GM12878 (cell line): ENCODE data around the gene INIP. TPM values are rescaled to one million over a fixed set of nuclear protein-coding genes. Genes with fewer than 3 reads are reported as not detected.

Experiments
- ATAC-seq: fragments of 200-7000 bp; cut with Tn5 transposase; 3 replicates; pipeline ENCODE4 v1.9.1; 2020; ENCODE audit warnings: mild to moderate bottlenecking, moderate library complexity
- BruUV-seq: library from RNA; stranded (reverse); fragments of 400-500 nt; replicated peaks from 2 replicates; lab custom pipeline; 2021; lab: Mats Ljungman, UMichigan
- CTCF ChIA-PET: fragments of 300-600 bp; sonication (Branson Sonifier 250); formaldehyde crosslinking; extraction: SDS; loops from one replicate; lab custom pipeline; 2021; ENCODE audit warnings: inconsistent platforms; lab: Yijun Ruan, JAX
- POLR2A ChIA-PET: fragments of 350-600 bp; formaldehyde crosslinking; extraction: SDS; loops from one replicate; lab custom pipeline; 2021; ENCODE audit warnings: inconsistent platforms; lab: Charles Lee
- RAD21 ChIA-PET: fragments of 300-600 bp; sonication (Branson Sonifier 250); formaldehyde crosslinking; loops from one replicate; lab custom pipeline; 2023; ENCODE audit warnings: antibody characterized with exemption; ENCODE audit not compliant: unreplicated experiment; lab: Charles Lee
- SMC1A ChIA-PET: fragments of 300-600 bp; sonication (Branson Sonifier 250); formaldehyde crosslinking; loops from one replicate; lab custom pipeline; 2023; ENCODE audit not compliant: unreplicated experiment, uncharacterized antibody; lab: Charles Lee
- DNase-seq: peaks from one replicate; pipeline ENCODE4 v3.0.0-alpha.2; 2011; ENCODE audit warnings: low read depth, low spot score
- FAIRE-seq: peaks from 3 replicates; lab custom pipeline; 2011; peaks lifted over from hg19 to GRCh38; lab: Jason Lieb, UNC
- H2AFZ ChIP-seq: 2 replicates; pipeline ENCODE4 v1.6.0; 2011; ENCODE audit warnings: low read depth, low read length, control low read depth; ENCODE audit not compliant: control insufficient read depth
- H3K27ac ChIP-seq: 2 replicates; pipeline ENCODE4 v1.5.1; 2011; ENCODE audit warnings: control low read depth; ENCODE audit not compliant: control insufficient read depth, insufficient read depth
- H3K27me3 ChIP-seq, 2 experiments: replicated peaks in 1 of 2; 2 replicates each; pipeline versions ENCODE4 v1.6.0 to v1.6.1; 2011; ENCODE audit warnings: low read length in 1 of 2; ENCODE audit not compliant: control insufficient read depth in 2 of 2, insufficient read depth in 2 of 2
- H3K36me3 ChIP-seq, 2 experiments: 2 replicates each; pipeline ENCODE4 v1.5.1; 2011; ENCODE audit warnings: low read length in 1 of 2; ENCODE audit not compliant: control insufficient read depth in 2 of 2, insufficient read depth in 2 of 2
- H3K4me1 ChIP-seq: 2 replicates; pipeline ENCODE4 v1.6.1; 2011; ENCODE audit warnings: mild to moderate bottlenecking, low read length, moderate library complexity, mixed read lengths; ENCODE audit not compliant: control insufficient read depth, insufficient read depth
- H3K4me2 ChIP-seq: 2 replicates; pipeline ENCODE4 v1.6.0; 2011; ENCODE audit warnings: control low read depth; ENCODE audit not compliant: control insufficient read depth, insufficient read depth
- H3K4me3 ChIP-seq: fragments of 200-600 bp; sonication (generic); 2 replicates; pipeline ENCODE4 v1.5.1; 2016
- H3K79me2 ChIP-seq: 2 replicates; pipeline ENCODE4 v1.6.0; 2011; ENCODE audit warnings: low read length; ENCODE audit not compliant: control insufficient read depth, insufficient read depth
- H3K9ac ChIP-seq: 2 replicates; pipeline ENCODE4 v1.8.0; 2011; ENCODE audit warnings: low read length, control low read depth, mixed read lengths; ENCODE audit not compliant: control insufficient read depth, insufficient read depth
- H3K9me3 ChIP-seq: replicated peaks from 3 replicates; pipeline ENCODE4 v1.5.1; 2011; ENCODE audit warnings: mild to moderate bottlenecking, low read length; ENCODE audit not compliant: control insufficient read depth, insufficient read depth
- H4K20me1 ChIP-seq: 2 replicates; pipeline ENCODE4 v1.6.0; 2011; ENCODE audit not compliant: control insufficient read depth, insufficient read depth
- HDAC2 ChIP-seq: fragments of 200-600 bp; sonication (generic); IDR thresholded peaks from 2 replicates; pipeline ENCODE4 v1.6.1; 2017
- HDAC6 ChIP-seq: fragments of 200-600 bp; sonication (generic); IDR thresholded peaks from one replicate; pipeline ENCODE4 v1.8.0; 2017; ENCODE audit warnings: antibody characterized with exemption; ENCODE audit not compliant: unreplicated experiment
- MEF2A ChIP-seq: IDR thresholded peaks from 2 replicates; pipeline ENCODE4 v1.6.1; 2011; ENCODE audit warnings: low read depth, mild to moderate bottlenecking, low read length, moderate library complexity; ENCODE audit not compliant: insufficient read depth
- RFX5 ChIP-seq: IDR thresholded peaks from 2 replicates; pipeline ENCODE4 v1.6.1; 2011; ENCODE audit warnings: low read depth, low read length, improper control_type of control experiment
- SREBF2 ChIP-seq: IDR thresholded peaks from 2 replicates; pipeline ENCODE4 v1.6.1; 2012; ENCODE audit warnings: mild to moderate bottlenecking, low read length
- SUPT20H ChIP-seq: IDR thresholded peaks from 2 replicates; pipeline ENCODE4 v1.6.1; 2011; ENCODE audit warnings: low read depth, mild to moderate bottlenecking, low read length, moderate library complexity, borderline replicate concordance; ENCODE audit not compliant: control insufficient read depth
- WGBS: methylation state at CpG from one replicate; pipeline ENCODE4 v1.1.6; 2016; ENCODE audit warnings: low lambda C conversion rate; ENCODE audit not compliant: insufficient replicate concordance, insufficient coverage; ENCODE audit errors: missing lambda C conversion rate; 5-methylcytosine and 5-hydroxymethylcytosine counted together
- in situ Hi-C: fragments of 300-500 bp; cut with MboI; formaldehyde crosslinking; loops from 9 replicates; pipeline ENCODE4 v1.14.3; 2018; ENCODE audit warnings: mixed read lengths
- intact Hi-C: fragments of 100-400 bp; cut with micrococcal nuclease; formaldehyde crosslinking; loops from one replicate; pipeline ENCODE4 v1.14.2; 2022; ENCODE audit not compliant: unreplicated experiment
- polyA plus RNA-seq, 11 experiments: library from polyadenylated mRNA; depleted of rRNA in 4 of 11; unstranded in 6 of 11; stranded (reverse) in 5 of 11; fragments of >200 nt; fragmentation: Nextera tagmentation in 4 of 11; fragmentation: Illumina TruSeq in 1 of 11; extraction: Ambion mirVana in 4 of 11; extraction: Trizol in 1 of 11; gene quantifications; 1 replicate in 1 of 11; 2 replicates in 10 of 11; pipeline versions ENCODE4 v1.2.1 to v1.2.3, GENCODE V29; 2011 to 2016; ENCODE audit warnings: inconsistent platforms in 2 of 11, missing spikeins in 2 of 11, low read depth in 1 of 11
- total RNA-seq, 4 experiments: library from RNA; depleted of rRNA in 3 of 4; stranded (reverse); fragments of >200 nt in 3 of 4; fragmentation: Illumina TruSeq in 1 of 4; extraction: Trizol in 1 of 4; gene quantifications; 2 replicates each; pipeline versions ENCODE4 v1.2.1 to v1.2.3, GENCODE V29; 2013 to 2021
- TF ChIP-seq, protein P1 (sequence below): IDR thresholded peaks from 2 replicates; pipeline ENCODE4 v1.6.1; 2012; ENCODE audit warnings: low read length, inconsistent platforms

The INIP gene
- total and polyA plus RNA-seq, 10 of the 15 experiments (the other 5 are each of a cell fraction or from before 2014, with no cell fraction given) = 18.9 to 66.5 (median 37.7) TPM

- WGBS = 95% methylated on average over 4 of the region's 4 CpGs
- ChIA-PET SMC1A (no interaction called here), RAD21 (no interaction called here), POLR2A (no interaction called here), CTCF (interaction anchor here (0.8 kb wide), 1 partner anchor 98 kb away, joined by 4 read pairs; no protein-coding TSS in a partner anchor)
- Histone ChIP-seq H3K27ac (no peak overlapping the region), H3K9me3 (no peaks in the 10 kb centered on the region), H3K9ac (no peak overlapping the region), H2AFZ (no peak overlapping the region), H4K20me1 (no peaks in the 10 kb centered on the region), H3K27me3 (no peaks in the 10 kb centered on the region), H3K36me3 (peaks cover 6 to 7% of the 10 kb centered on the region in 2 experiments), H3K79me2 (no peaks in the 10 kb centered on the region; the same call in 1 of the 2 replicates), H3K4me1 (peaks cover 7% of the 10 kb centered on the region; the same call in 1 of the 2 replicates), H3K4me2 (no peak overlapping the region), H3K4me3 (no peak overlapping the region)
- FAIRE-seq = no peak
- DNase-seq = no peak
- TF ChIP-seq MEF2A (no peak), HDAC6 (no peak), RFX5 (no peak), SUPT20H (no peak), SREBF2 (no peak), HDAC2 (no peak)
- TF ChIP-seq, protein P1, sequence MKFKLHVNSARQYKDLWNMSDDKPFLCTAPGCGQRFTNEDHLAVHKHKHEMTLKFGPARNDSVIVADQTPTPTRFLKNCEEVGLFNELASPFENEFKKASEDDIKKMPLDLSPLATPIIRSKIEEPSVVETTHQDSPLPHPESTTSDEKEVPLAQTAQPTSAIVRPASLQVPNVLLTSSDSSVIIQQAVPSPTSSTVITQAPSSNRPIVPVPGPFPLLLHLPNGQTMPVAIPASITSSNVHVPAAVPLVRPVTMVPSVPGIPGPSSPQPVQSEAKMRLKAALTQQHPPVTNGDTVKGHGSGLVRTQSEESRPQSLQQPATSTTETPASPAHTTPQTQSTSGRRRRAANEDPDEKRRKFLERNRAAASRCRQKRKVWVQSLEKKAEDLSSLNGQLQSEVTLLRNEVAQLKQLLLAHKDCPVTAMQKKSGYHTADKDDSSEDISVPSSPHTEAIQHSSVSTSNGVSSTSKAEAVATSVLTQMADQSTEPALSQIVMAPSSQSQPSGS = no peak
- intact Hi-C loops = no loop called here
- no TSS peak for BruUV-seq
- ATAC-seq = no peak
- in situ Hi-C loops = no loop called here
These were observed 23.0 kb downstream of the INIP start for GRCh38 chr9:112694706-112695555.
